A549 (cell line): ENCODE data around the gene CTNNBIP1.

ENCODE experiments used
- CHD2 ChIP-seq: fragments of 150-350 bp; IDR thresholded peaks from 2 replicates; pipeline ENCODE4 v1.6.1; 2014; ENCODE audit warnings: low read length; ENCODE audit not compliant: partially characterized antibody
- CTCF ChIP-seq: fragments of >200 bp; sonication (Bioruptor Twin); formaldehyde crosslinking; IDR thresholded peaks from 3 replicates; pipeline ENCODE4 v1.5.1; 2016
- EHMT2 ChIP-seq: fragments of 200-600 bp; sonication (generic); IDR thresholded peaks from 2 replicates; pipeline ENCODE4 v1.6.1; 2016; ENCODE audit warnings: antibody characterized with exemption, low read depth, mild to moderate bottlenecking, moderate library complexity
- EP300 ChIP-seq, 2 experiments: fragments of >200 bp; sonication (Bioruptor Twin); formaldehyde crosslinking; IDR thresholded peaks; 2 replicates in 1 of 2; 3 replicates in 1 of 2; pipeline ENCODE4 v1.6.1; 2016 to 2017
- NPAS2 ChIP-seq: fragments of 250-450 bp; sonication (Bioruptor Pico); IDR thresholded peaks from 2 replicates; pipeline ENCODE4 v1.8.0; 2022; ENCODE audit warnings: mild to moderate bottlenecking, moderate library complexity, borderline replicate concordance
- POLR2A ChIP-seq: IDR thresholded peaks from 2 replicates; pipeline ENCODE4 v1.6.1; 2012; ENCODE audit warnings: mild to moderate bottlenecking, low read length
- POLR2AphosphoS2 ChIP-seq: conservative IDR thresholded peaks from 2 replicates; pipeline ENCODE4 v1.6.1; 2012; ENCODE audit warnings: low read length, improper control_type of control experiment, inconsistent platforms
- RCOR1 ChIP-seq: fragments of 150-350 bp; IDR thresholded peaks from 2 replicates; pipeline ENCODE4 v1.6.1; 2014; ENCODE audit warnings: antibody characterized with exemption, low read length, low read depth
- REST ChIP-seq: fragments of 200-600 bp; sonication (generic); IDR thresholded peaks from 2 replicates; pipeline ENCODE4 v1.6.1; 2016; ENCODE audit warnings: antibody characterized with exemption, mild to moderate bottlenecking, moderate library complexity
- RFX5 ChIP-seq: fragments of 450-650 bp; IDR thresholded peaks from 2 replicates; pipeline ENCODE4 v1.7.1; 2014; ENCODE audit warnings: antibody characterized with exemption, mild to moderate bottlenecking, moderate library complexity
- ZFP36 ChIP-seq: fragments of 450-650 bp; IDR thresholded peaks from 2 replicates; pipeline ENCODE4 v1.6.1; 2014; ENCODE audit warnings: borderline replicate concordance; ENCODE audit not compliant: partially characterized antibody

GRCh38 chr1:9861360-9861759 lies 48.7 kb downstream of the CTNNBIP1 start:
- no peak for TF ChIP-seq ZFP36
- no peak for TF ChIP-seq POLR2A
- TF ChIP-seq CTCF, result no peak
- no peak for TF ChIP-seq REST
- no peak for TF ChIP-seq EP300 (IDR thresholded peaks at IDR 0.05)
- TF ChIP-seq POLR2AphosphoS2, result no peak
- TF ChIP-seq EHMT2, result no peak
- TF ChIP-seq RFX5, result no peak
- no peak for TF ChIP-seq NPAS2
- no peak for TF ChIP-seq CHD2
- TF ChIP-seq RCOR1, result no peak
